Activated naive CD8-positive, alpha-beta T cell treated with anti-CD3 and anti-CD28 coated beads, Interleukin-2, amount 50 U/mL, for 24 hours (primary cell): ENCODE results near the gene EPS8L3.

Experiments
- ATAC-seq: fragments of 150-1000 bp; cut with Tn5 transposase; one replicate; pipeline ENCODE4 v1.10.0; 2021
- DNase-seq: peaks from one replicate; pipeline ENCODE4 v3.0.0; 2021
- H3K27ac Mint-ChIP-seq: one replicate; pipeline ENCODE4 v1.8.0; 2021; ENCODE audit warnings: mild to moderate bottlenecking, mixed read lengths
- H3K27me3 Mint-ChIP-seq: one replicate; pipeline ENCODE4 v1.8.0; 2021; ENCODE audit warnings: mixed read lengths
- H3K36me3 Mint-ChIP-seq: one replicate; pipeline ENCODE4 v1.8.0; 2021; ENCODE audit warnings: low read depth, mixed read lengths
- H3K4me1 Mint-ChIP-seq: one replicate; pipeline ENCODE4 v1.8.0; 2021; ENCODE audit warnings: mixed read lengths
- H3K4me3 Mint-ChIP-seq: one replicate; pipeline ENCODE4 v1.8.0; 2021; ENCODE audit warnings: mild to moderate bottlenecking, moderate library complexity, mixed read lengths
- H3K9me3 Mint-ChIP-seq: one replicate; pipeline ENCODE4 v1.8.0; 2021; ENCODE audit warnings: mixed read lengths

Gene EPS8L3

GRCh38 chr1:109787845-109788601 lies 24.3 kb upstream of the EPS8L3 start:
- ATAC-seq (no peak), DNase-seq (no peak)
- H3K4me3 Mint-ChIP-seq = no peak overlapping the region
- peaks cover 38% of the 10 kb centered on the region for H3K4me1 Mint-ChIP-seq
- peak overlapping the region; percentile 11 for H3K27ac Mint-ChIP-seq
- H3K9me3 Mint-ChIP-seq = no peaks in the 10 kb centered on the region
- no peaks in the 10 kb centered on the region for H3K36me3 Mint-ChIP-seq
- no peaks in the 10 kb centered on the region for H3K27me3 Mint-ChIP-seq

- DNase-seq = no peak
- no peaks in the 10 kb centered on the region for H3K36me3 Mint-ChIP-seq
- H3K27ac Mint-ChIP-seq = no peak overlapping the region
- H3K4me1 Mint-ChIP-seq = peaks cover 33% of the 10 kb centered on the region
- no peaks in the 10 kb centered on the region for H3K27me3 Mint-ChIP-seq
- H3K9me3 Mint-ChIP-seq = no peaks in the 10 kb centered on the region
- H3K4me3 Mint-ChIP-seq = no peak overlapping the region
- ATAC-seq = no peak
Measured at GRCh38 chr1:109787211-109787844, 23.6 kb upstream of the EPS8L3 start.

GRCh38 chr1:109786531-109787021 lies 22.9 kb upstream of the EPS8L3 start:
- no peaks in the 10 kb centered on the region for H3K36me3 Mint-ChIP-seq
- no peak overlapping the region for H3K4me3 Mint-ChIP-seq
- no peak for DNase-seq
- ATAC-seq = no peak
- H3K9me3 Mint-ChIP-seq = no peaks in the 10 kb centered on the region
- H3K27me3 Mint-ChIP-seq = no peaks in the 10 kb centered on the region
- no peak overlapping the region for H3K27ac Mint-ChIP-seq
- H3K4me1 Mint-ChIP-seq = peaks cover 25% of the 10 kb centered on the region

GRCh38 chr1:109786112-109786480 lies 22.4 kb upstream of the EPS8L3 start:
- ATAC-seq = no peak
- H3K27ac Mint-ChIP-seq = no peak overlapping the region
- H3K9me3 Mint-ChIP-seq = no peaks in the 10 kb centered on the region
- DNase-seq = no peak
- H3K36me3 Mint-ChIP-seq = no peaks in the 10 kb centered on the region
- H3K27me3 Mint-ChIP-seq = no peaks in the 10 kb centered on the region
- peaks cover 21% of the 10 kb centered on the region for H3K4me1 Mint-ChIP-seq
- H3K4me3 Mint-ChIP-seq = no peak overlapping the region

GRCh38 chr1:109785446-109786111 lies 21.9 kb upstream of the EPS8L3 start:
- Mint-ChIP-seq H3K4me3 (no peak overlapping the region), H3K36me3 (no peaks in the 10 kb centered on the region), H3K9me3 (no peaks in the 10 kb centered on the region), H3K27ac (no peak overlapping the region), H3K4me1 (peaks cover 15% of the 10 kb centered on the region), H3K27me3 (no peaks in the 10 kb centered on the region)
- DNase-seq (no peak), ATAC-seq (no peak)

GRCh38 chr1:109784551-109785252 lies 21.0 kb upstream of the EPS8L3 start:
- Mint-ChIP-seq H3K27me3 (no peaks in the 10 kb centered on the region), H3K27ac (no peak overlapping the region), H3K4me1 (peaks cover 7% of the 10 kb centered on the region), H3K9me3 (no peaks in the 10 kb centered on the region), H3K36me3 (no peaks in the 10 kb centered on the region), H3K4me3 (no peak overlapping the region)
- DNase-seq (no peak), ATAC-seq (no peak)

- Mint-ChIP-seq H3K4me3 (no peak overlapping the region), H3K9me3 (no peaks in the 10 kb centered on the region), H3K27ac (no peak overlapping the region), H3K27me3 (no peaks in the 10 kb centered on the region), H3K4me1 (no peaks in the 10 kb centered on the region), H3K36me3 (no peaks in the 10 kb centered on the region)
- DNase-seq = no peak
- no peak for ATAC-seq
Measured at GRCh38 chr1:109783436-109783835, 19.7 kb upstream of the EPS8L3 start.

- no peaks in the 10 kb centered on the region for H3K4me1 Mint-ChIP-seq
- H3K27me3 Mint-ChIP-seq = no peaks in the 10 kb centered on the region
- no peak overlapping the region for H3K27ac Mint-ChIP-seq
- no peak for DNase-seq
- no peaks in the 10 kb centered on the region for H3K9me3 Mint-ChIP-seq
- no peaks in the 10 kb centered on the region for H3K36me3 Mint-ChIP-seq
- no peak overlapping the region for H3K4me3 Mint-ChIP-seq
- no peak for ATAC-seq
Measured at GRCh38 chr1:109782927-109783326, 19.2 kb upstream of the EPS8L3 start.

GRCh38 chr1:109782514-109782913 lies 18.8 kb upstream of the EPS8L3 start:
- Mint-ChIP-seq H3K27ac (no peak overlapping the region), H3K4me3 (no peak overlapping the region), H3K27me3 (no peaks in the 10 kb centered on the region), H3K36me3 (no peaks in the 10 kb centered on the region), H3K9me3 (no peaks in the 10 kb centered on the region), H3K4me1 (no peaks in the 10 kb centered on the region)
- DNase-seq (no peak), ATAC-seq (no peak)

- Mint-ChIP-seq H3K9me3 (no peaks in the 10 kb centered on the region), H3K27ac (no peak overlapping the region), H3K4me3 (no peak overlapping the region), H3K4me1 (no peaks in the 10 kb centered on the region), H3K36me3 (no peaks in the 10 kb centered on the region), H3K27me3 (no peaks in the 10 kb centered on the region)
- no peak for DNase-seq
- ATAC-seq = no peak
Measured at GRCh38 chr1:109781806-109782205, 18.1 kb upstream of the EPS8L3 start.

- ATAC-seq (no peak), DNase-seq (no peak)
- H3K9me3 Mint-ChIP-seq = no peaks in the 10 kb centered on the region
- no peaks in the 10 kb centered on the region for H3K4me1 Mint-ChIP-seq
- H3K27me3 Mint-ChIP-seq = no peaks in the 10 kb centered on the region
- no peaks in the 10 kb centered on the region for H3K36me3 Mint-ChIP-seq
- H3K4me3 Mint-ChIP-seq = no peak overlapping the region
- no peak overlapping the region for H3K27ac Mint-ChIP-seq
Measured at GRCh38 chr1:109780982-109781381, 17.3 kb upstream of the EPS8L3 start.

- no peak for DNase-seq
- Mint-ChIP-seq H3K9me3 (no peaks in the 10 kb centered on the region), H3K36me3 (no peaks in the 10 kb centered on the region), H3K27ac (no peak overlapping the region), H3K27me3 (no peaks in the 10 kb centered on the region), H3K4me3 (no peak overlapping the region), H3K4me1 (no peaks in the 10 kb centered on the region)
- no peak for ATAC-seq
Measured at GRCh38 chr1:109777980-109778625, 14.4 kb upstream of the EPS8L3 start.

- no peaks in the 10 kb centered on the region for H3K36me3 Mint-ChIP-seq
- DNase-seq = no peak
- no peak overlapping the region for H3K4me3 Mint-ChIP-seq
- no peak overlapping the region for H3K27ac Mint-ChIP-seq
- H3K4me1 Mint-ChIP-seq = no peaks in the 10 kb centered on the region
- H3K27me3 Mint-ChIP-seq = no peaks in the 10 kb centered on the region
- H3K9me3 Mint-ChIP-seq = no peaks in the 10 kb centered on the region
- ATAC-seq = no peak
Measured at GRCh38 chr1:109777436-109777835, 13.7 kb upstream of the EPS8L3 start.

- DNase-seq = peak; percentile 75
- peak; percentile 78 for ATAC-seq
- Mint-ChIP-seq H3K36me3 (no peaks in the 10 kb centered on the region), H3K4me3 (no peak overlapping the region), H3K9me3 (no peaks in the 10 kb centered on the region), H3K27ac (no peak overlapping the region), H3K4me1 (no peaks in the 10 kb centered on the region), H3K27me3 (no peaks in the 10 kb centered on the region)
Measured at GRCh38 chr1:109776911-109777310, 13.2 kb upstream of the EPS8L3 start.
